Measurements from ENCODE around the gene MOB2. TPM values are rescaled to one million over a fixed set of nuclear protein-coding genes. Genes with fewer than 3 reads are reported as not detected.

The MOB2 gene
- total RNA-seq, 2 experiments from 2014 or later: 13.2 to 14.0 TPM

DNA sequence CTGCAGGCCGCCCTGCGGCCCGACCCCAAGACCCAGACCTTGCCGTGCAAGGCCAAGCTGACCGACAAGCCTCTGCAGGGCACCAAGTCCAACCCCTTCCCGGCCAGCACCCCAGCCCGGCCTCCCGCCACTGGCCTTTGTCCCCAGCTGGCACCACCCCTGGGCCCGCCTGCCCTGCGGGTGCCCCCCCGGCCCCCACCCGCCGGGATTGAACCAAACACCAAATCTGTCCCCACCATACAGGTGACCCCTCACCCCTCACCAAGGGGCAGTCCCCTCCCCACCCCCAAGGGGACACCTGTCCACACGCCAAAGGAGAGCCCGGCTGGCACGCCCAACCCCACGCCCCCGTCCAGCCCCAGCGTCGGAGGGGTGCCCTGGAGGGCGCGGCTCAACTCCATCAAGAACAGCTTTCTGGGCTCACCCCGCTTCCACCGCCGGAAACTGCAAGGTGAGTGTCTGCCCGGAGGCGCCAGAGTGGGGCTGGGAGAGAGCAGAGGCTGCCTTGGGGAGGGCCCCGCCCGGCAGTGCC lies 36.2 kb downstream of the MOB2 start:
- ATAC-seq (no peak), DNase-seq (no peak)
- H3K4me1 Mint-ChIP-seq (ENCODE audit: low read depth): no peaks in the 10 kb centered on the region
- no peaks in the 10 kb centered on the region for H3K9me3 Mint-ChIP-seq
- CTCF ChIA-PET: no interaction called here
- intact Hi-C loops (cut with micrococcal nuclease): no loop called here
- H3K27ac Mint-ChIP-seq: no peak overlapping the region
- POLR2A ChIA-PET: no interaction called here
- no peaks in the 10 kb centered on the region for H3K36me3 Mint-ChIP-seq (ENCODE audit: low read depth)
- H3K27me3 Mint-ChIP-seq: no peaks in the 10 kb centered on the region
- TF ChIP-seq, protein P1, sequence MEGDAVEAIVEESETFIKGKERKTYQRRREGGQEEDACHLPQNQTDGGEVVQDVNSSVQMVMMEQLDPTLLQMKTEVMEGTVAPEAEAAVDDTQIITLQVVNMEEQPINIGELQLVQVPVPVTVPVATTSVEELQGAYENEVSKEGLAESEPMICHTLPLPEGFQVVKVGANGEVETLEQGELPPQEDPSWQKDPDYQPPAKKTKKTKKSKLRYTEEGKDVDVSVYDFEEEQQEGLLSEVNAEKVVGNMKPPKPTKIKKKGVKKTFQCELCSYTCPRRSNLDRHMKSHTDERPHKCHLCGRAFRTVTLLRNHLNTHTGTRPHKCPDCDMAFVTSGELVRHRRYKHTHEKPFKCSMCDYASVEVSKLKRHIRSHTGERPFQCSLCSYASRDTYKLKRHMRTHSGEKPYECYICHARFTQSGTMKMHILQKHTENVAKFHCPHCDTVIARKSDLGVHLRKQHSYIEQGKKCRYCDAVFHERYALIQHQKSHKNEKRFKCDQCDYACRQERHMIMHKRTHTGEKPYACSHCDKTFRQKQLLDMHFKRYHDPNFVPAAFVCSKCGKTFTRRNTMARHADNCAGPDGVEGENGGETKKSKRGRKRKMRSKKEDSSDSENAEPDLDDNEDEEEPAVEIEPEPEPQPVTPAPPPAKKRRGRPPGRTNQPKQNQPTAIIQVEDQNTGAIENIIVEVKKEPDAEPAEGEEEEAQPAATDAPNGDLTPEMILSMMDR (IDR thresholded peaks at IDR 0.05): no peak
- H3K4me3 Mint-ChIP-seq: no peak overlapping the region

- ChIA-PET POLR2A (no interaction called here), CTCF (no interaction called here)
- Mint-ChIP-seq H3K4me3 (no peak overlapping the region), H3K9me3 (no peaks in the 10 kb centered on the region), H3K36me3 (ENCODE audit: low read depth) (no peaks in the 10 kb centered on the region), H3K27me3 (no peaks in the 10 kb centered on the region), H3K27ac (no peak overlapping the region), H3K4me1 (ENCODE audit: low read depth) (no peaks in the 10 kb centered on the region)
- intact Hi-C loops (cut with micrococcal nuclease): no loop called here
- ATAC-seq: no peak
- no peak for DNase-seq
- TF ChIP-seq, protein P1 (IDR thresholded peaks at IDR 0.05): no peak
Measured at GRCh38 chr11:1449490-1450243, 36.9 kb downstream of the MOB2 start.

DNA sequence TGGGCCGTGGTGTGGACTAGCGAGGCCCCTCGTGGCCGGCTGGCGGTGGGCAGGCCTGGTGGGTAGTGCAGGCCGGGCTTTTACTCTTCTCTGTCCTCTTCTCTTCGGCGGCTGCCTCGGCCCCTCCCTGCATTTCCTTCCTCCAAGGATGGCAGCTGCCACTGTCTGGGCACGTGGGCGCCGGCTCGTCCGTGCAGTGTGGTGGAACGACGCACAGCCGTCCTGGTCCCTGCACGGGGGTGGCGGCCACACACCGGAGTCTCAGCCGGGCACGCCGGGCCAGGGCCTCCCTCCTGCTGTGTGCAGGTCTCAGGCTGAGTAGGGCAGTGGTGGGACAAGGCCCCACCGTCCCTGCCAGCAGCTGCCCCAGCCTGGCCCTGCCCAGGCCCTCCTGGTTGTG lies 37.7 kb downstream of the MOB2 start:
- no peaks in the 10 kb centered on the region for H3K9me3 Mint-ChIP-seq
- no peak overlapping the region for H3K4me3 Mint-ChIP-seq
- no peaks in the 10 kb centered on the region for H3K4me1 Mint-ChIP-seq (ENCODE audit: low read depth)
- H3K27ac Mint-ChIP-seq: no peak overlapping the region
- intact Hi-C loops (cut with micrococcal nuclease): no loop called here
- POLR2A ChIA-PET: no interaction called here
- DNase-seq: no peak
- H3K27me3 Mint-ChIP-seq: no peaks in the 10 kb centered on the region
- no peak for ATAC-seq
- TF ChIP-seq, protein P1 (IDR thresholded peaks at IDR 0.05): no peak
- CTCF ChIA-PET: no interaction called here
- H3K36me3 Mint-ChIP-seq (ENCODE audit: low read depth): no peaks in the 10 kb centered on the region

GRCh38 chr11:1447845-1448825 lies 38.4 kb downstream of the MOB2 start:
- POLR2A ChIA-PET: no interaction called here

More at GRCh38 chr11:1447845-1448825, 38.4 kb downstream of the MOB2 start:
- TF ChIP-seq, protein P1 (IDR thresholded peaks at IDR 0.05): no peak
- no peaks in the 10 kb centered on the region for H3K4me1 Mint-ChIP-seq (ENCODE audit: low read depth)
- ATAC-seq (no peak), DNase-seq (no peak)
- intact Hi-C loops (cut with micrococcal nuclease): no loop called here
- no peak overlapping the region for H3K27ac Mint-ChIP-seq
- no peaks in the 10 kb centered on the region for H3K9me3 Mint-ChIP-seq
- CTCF ChIA-PET: no interaction called here
- no peak overlapping the region for H3K4me3 Mint-ChIP-seq
- no peaks in the 10 kb centered on the region for H3K27me3 Mint-ChIP-seq
- no peaks in the 10 kb centered on the region for H3K36me3 Mint-ChIP-seq (ENCODE audit: low read depth)
